Kidney (tissue), 14 donors: ENCODE data around the gene WDHD1. TPM values are rescaled to one million over a fixed set of nuclear protein-coding genes. Genes with fewer than 3 reads are reported as not detected.
"Not testable (repeated sequence)": the region's sequence is repeated elsewhere in the genome, so short reads cannot be mapped to it uniquely, and the experiment has no call there.

Experiments
- DNase-seq, 5 donors: peaks; one replicate each; pipeline ENCODE4 v3.0.0-alpha.2; 2013 to 2020
- FAIRE-seq: peaks from 2 replicates; lab custom pipeline; 2012; peaks lifted over from hg19 to GRCh38; lab: Jason Lieb, UNC
- H3K27ac ChIP-seq, 2 donors: one replicate each; pipeline ENCODE4 v1.7.0; 2013; ENCODE audit warnings: low read depth in 2 of 2, low read length in 2 of 2, inconsistent platforms in 1 of 2
- H3K27me3 ChIP-seq: one replicate; pipeline ENCODE4 v1.7.1; 2013; ENCODE audit warnings: low read length, inconsistent platforms; ENCODE audit not compliant: control insufficient read depth, insufficient read depth
- H3K36me3 ChIP-seq, 3 donors: one replicate each; pipeline versions ENCODE4 v1.7.0 to v1.7.1; 2013; ENCODE audit warnings: low read length in 3 of 3, control low read depth in 1 of 3, inconsistent platforms in 1 of 3; ENCODE audit not compliant: insufficient read depth in 3 of 3, control insufficient read depth in 2 of 3
- H3K4me1 ChIP-seq, 3 donors: one replicate each; pipeline versions ENCODE4 v1.7.0 to v1.7.1; 2013; ENCODE audit warnings: low read length in 3 of 3, inconsistent platforms in 1 of 3, low read depth in 1 of 3; ENCODE audit not compliant: control insufficient read depth in 2 of 3, insufficient read depth in 2 of 3
- H3K4me3 ChIP-seq, 3 donors: one replicate each; pipeline versions ENCODE4 v1.7.0 to v1.8.1; 2013; ENCODE audit warnings: low read length in 3 of 3, control low read depth in 1 of 3, inconsistent platforms in 1 of 3
- H3K9ac ChIP-seq, 3 donors: one replicate each; pipeline versions ENCODE4 v1.7.0 to v1.7.1; 2013; ENCODE audit warnings: low read length in 3 of 3, control low read depth in 1 of 3, inconsistent platforms in 1 of 3
- H3K9me3 ChIP-seq, 3 donors: one replicate each; pipeline versions ENCODE4 v1.7.0 to v1.7.1; 2013; ENCODE audit warnings: low read length in 3 of 3, control low read depth in 1 of 3, inconsistent platforms in 1 of 3; ENCODE audit not compliant: control insufficient read depth in 2 of 3, insufficient read depth in 1 of 3
- CTCF ChIP-seq: IDR thresholded peaks from 3 replicates; pipeline ENCODE4 v1.5.1; 2012; ENCODE audit warnings: mild to moderate bottlenecking, moderate library complexity, borderline replicate concordance; ENCODE audit not compliant: insufficient read depth; ENCODE audit errors: extremely low read depth
- intact Hi-C: fragments of 100-400 bp; cut with DNase I; formaldehyde crosslinking; loops from one replicate; pipeline ENCODE4 v1.11.1; 2022
- polyA plus RNA-seq: library from polyadenylated mRNA; stranded (reverse); fragments of 350-450 nt; fragmentation: Illumina TruSeq; extraction: RNeasy Lipid Tissue Mini Kit (QIAGEN cat#74804); gene quantifications from one replicate; pipeline ENCODE4 v1.2.3, GENCODE V29; 2014; ENCODE audit warnings: low read depth, low replicate concordance; ENCODE audit not compliant: insufficient read depth
- total RNA-seq: library from RNA; stranded (reverse); fragmentation: NEBNext Ultra II Directional; extraction: Animal tissue kit (Norgen Biotek cat#: 25700); gene quantifications from one replicate; pipeline ENCODE4 v1.2.1, GENCODE V29; 2021
- donor health status: control.
- donor health status: control.
- donor health status: control.
- donor health status: control.
- donor health status: control.
- donor health status: DM: yes; HTN: yes; CAD: no.
- donor health status: Normal renal cell carcinoma (clear cell type).

WDHD1 gene
- total and polyA plus RNA-seq, 2 donors from 2014 or later, result 1.8 to 3.3 TPM

DNA sequence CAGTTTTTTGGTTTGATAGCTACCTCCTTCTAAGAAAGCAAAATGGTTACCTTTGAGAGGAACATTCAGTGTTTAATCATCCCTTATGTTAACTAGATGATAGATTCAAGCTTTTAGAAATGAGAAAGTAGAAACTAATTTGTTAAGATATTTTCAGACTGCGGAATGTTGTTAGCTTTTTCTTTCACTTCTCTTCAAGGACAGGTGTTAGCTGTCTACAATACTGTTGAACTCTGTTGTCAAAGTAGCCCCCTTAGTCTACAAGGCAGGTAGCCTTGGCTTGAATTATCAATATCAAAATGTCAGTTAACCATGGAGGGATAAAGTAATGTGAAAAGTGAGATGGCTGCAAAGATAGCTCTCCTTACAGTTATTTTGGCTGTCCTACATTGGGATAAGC, 39.3 kb upstream of the WDHD1 start:
- no peak for FAIRE-seq

GRCh38 chr14:55065411-55065810, 38.5 kb upstream of the WDHD1 start:
- FAIRE-seq, result no peak
- Histone ChIP-seq H3K36me3 (peaks cover 0 to 21% (median 16%) of the 10 kb centered on the region in 3 donors), H3K4me3 (no peak overlapping the region), H3K27ac (no peak overlapping the region), H3K9ac (no peak overlapping the region), H3K9me3 (no peaks in the 10 kb centered on the region), H3K4me1 (peaks cover 0 to 3% (median 0%) of the 10 kb centered on the region in 3 donors), H3K27me3 (no peaks in the 10 kb centered on the region)
- no peak for TF ChIP-seq CTCF
- no peak for DNase-seq
- intact Hi-C loops, result no loop called here

More for the DNA sequence above, 39.3 kb upstream of the WDHD1 start:
- DNase-seq, result no peak
- Histone ChIP-seq H3K4me3 (no peak overlapping the region), H3K4me1 (peaks cover 0 to 3% (median 2%) of the 10 kb centered on the region in 3 donors), H3K27me3 (no peaks in the 10 kb centered on the region), H3K36me3 (peaks cover 0 to 21% (median 16%) of the 10 kb centered on the region in 3 donors), H3K9me3 (no peaks in the 10 kb centered on the region), H3K9ac (no peak overlapping the region), H3K27ac (no peak overlapping the region)
- TF ChIP-seq CTCF, result no peak
- intact Hi-C loops, result no loop called here

DNA sequence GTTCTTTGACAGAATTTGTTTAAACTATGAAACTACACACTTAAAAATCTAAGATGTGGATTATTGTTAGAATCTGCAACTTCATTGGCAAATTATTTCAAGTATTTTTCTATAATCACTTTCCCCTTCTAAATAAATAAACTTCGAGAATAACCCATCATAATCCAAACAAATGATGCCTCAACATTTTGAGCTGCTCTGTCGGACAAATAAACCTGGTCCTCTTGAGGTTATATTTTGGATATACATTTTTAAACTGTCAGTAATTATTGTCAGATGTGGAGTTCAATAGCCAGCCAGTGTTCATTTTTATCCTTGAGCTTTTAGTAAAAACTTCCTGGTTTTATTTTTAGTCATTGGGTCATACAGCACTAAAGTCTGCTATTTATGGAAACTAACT, 38.0 kb upstream of the WDHD1 start:
- H3K27me3 ChIP-seq, intact Hi-C loops, H3K4me1 ChIP-seq, H3K9me3 ChIP-seq, DNase-seq, H3K27ac ChIP-seq, H3K9ac ChIP-seq, H3K4me3 ChIP-seq: not testable (repeated sequence)
- peak; percentile 30 for FAIRE-seq
- peaks cover 0 to 21% (median 16%) of the 10 kb centered on the region in 3 donors for H3K36me3 ChIP-seq

- no peak overlapping the region for H3K27ac ChIP-seq
- peaks cover 0 to 3% (median 0%) of the 10 kb centered on the region in 3 donors for H3K4me1 ChIP-seq
- peaks cover 0 to 21% (median 19%) of the 10 kb centered on the region in 3 donors for H3K36me3 ChIP-seq
- no peak overlapping the region for H3K9ac ChIP-seq
- no peaks in the 10 kb centered on the region for H3K27me3 ChIP-seq
- no peak for DNase-seq
- no peak for FAIRE-seq
- H3K4me3 ChIP-seq, result no peak overlapping the region
- H3K9me3 ChIP-seq, result no peaks in the 10 kb centered on the region
- TF ChIP-seq CTCF, result no peak
- intact Hi-C loops, result no loop called here
Observed at GRCh38 chr14:55062517-55063351, 35.8 kb upstream of the WDHD1 start.
